Body of pancreas (tissue), 4 donors: ENCODE measurements around the gene PHTF1. TPM values are rescaled to one million over a fixed set of nuclear protein-coding genes. Genes with fewer than 3 reads are reported as not detected.

ENCODE experiments used
- ATAC-seq: fragments of 150-250 bp; one replicate; pipeline ENCODE4 v1.9.1; 2016
- DNase-seq, 4 donors: peaks; one replicate each; pipeline ENCODE4 v3.0.0-alpha.2; 2019
- H3K27ac ChIP-seq, 4 donors: fragments of 200-600 bp; sonication (generic); 1 replicate in 3 of 4; 2 replicates in 1 of 4; pipeline versions ENCODE4 v1.5.1 to v1.6.1; 2016 to 2019; ENCODE audit warnings: mild to moderate bottlenecking in 1 of 4, mixed read lengths in 1 of 4, moderate library complexity in 1 of 4
- H3K27me3 ChIP-seq, 2 donors: fragments of 200-600 bp; sonication (generic); one replicate each; pipeline ENCODE4 v1.6.0; 2016; ENCODE audit warnings: mild to moderate bottlenecking in 1 of 2
- H3K36me3 ChIP-seq, 2 donors: fragments of 200-600 bp; sonication (generic); replicated peaks in 1 of 2; 2 replicates each; pipeline ENCODE4 v1.5.1; 2016; ENCODE audit warnings: low read depth in 2 of 2; ENCODE audit not compliant: insufficient read depth in 1 of 2
- H3K4me1 ChIP-seq: fragments of 200-600 bp; sonication (generic); one replicate; pipeline ENCODE4 v1.6.0; 2016
- H3K4me3 ChIP-seq, 2 donors: fragments of 200-600 bp; sonication (generic); 1 replicate in 1 of 2; 2 replicates in 1 of 2; pipeline ENCODE4 v1.5.1; 2016 to 2019
- H3K9me3 ChIP-seq, 3 donors: fragments of 200-600 bp; sonication (generic); 1 replicate in 2 of 3; 2 replicates in 1 of 3; pipeline ENCODE4 v1.5.1; 2016
- CTCF ChIP-seq, 7 experiments: fragments of 450-650 bp in 4 of 7; fragments of 200-600 bp in 3 of 7; sonication (generic) in 3 of 7; IDR thresholded peaks; one replicate each; pipeline ENCODE4 v1.5.1; 2016 to 2019; ENCODE audit warnings: antibody characterized with exemption in 7 of 7
- POLR2A ChIP-seq, 3 donors: fragments of 450-650 bp; IDR thresholded peaks; one replicate each; pipeline ENCODE4 v1.6.1; 2016; ENCODE audit warnings: antibody characterized with exemption in 3 of 3, mild to moderate bottlenecking in 2 of 3
- WGBS, 2 donors: methylation state at CpG; one replicate each; pipeline ENCODE4 v1.1.5; 2017; 5-methylcytosine and 5-hydroxymethylcytosine counted together
- intact Hi-C: fragments of 100-400 bp; cut with DNase I; formaldehyde crosslinking; loops from one replicate; pipeline ENCODE4 v1.15.1; 2023
- total RNA-seq, 2 donors: library from RNA; depleted of rRNA; stranded (reverse); fragments of >200 nt; gene quantifications; one replicate each; pipeline ENCODE4 v1.1.0, GENCODE V29; 2016

The PHTF1 gene
- total RNA-seq, 2 donors from 2014 or later: 9.3 to 29.7 TPM

DNA sequence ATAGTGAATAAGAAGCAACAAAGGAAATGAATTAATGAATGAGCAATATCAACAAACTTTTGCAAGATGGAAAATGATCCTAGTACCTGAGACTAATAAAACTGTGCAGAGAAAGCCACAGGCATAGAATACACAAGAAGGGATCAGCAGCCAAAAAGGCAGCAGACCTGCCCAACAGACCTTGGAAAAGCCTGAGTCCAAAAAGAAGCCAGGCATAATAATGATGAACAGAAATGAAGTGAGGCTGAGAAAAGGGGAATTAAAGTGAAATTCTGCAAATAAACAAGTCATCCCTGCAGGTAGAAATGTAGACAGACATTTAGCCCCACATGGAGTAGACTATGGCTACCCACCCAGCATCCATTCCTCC, 10.3 kb upstream of the PHTF1 start:
- intact Hi-C loops: no loop called here
- Histone ChIP-seq H3K4me3 (no peak overlapping the region), H3K4me1 (peaks cover 6% of the 10 kb centered on the region), H3K36me3 (peaks cover 0 to 8% of the 10 kb centered on the region in 2 donors), H3K27me3 (no peaks in the 10 kb centered on the region), H3K9me3 (no peaks in the 10 kb centered on the region), H3K27ac (no peak overlapping the region)
- no peak for TF ChIP-seq POLR2A (IDR thresholded peaks at IDR 0.05)
- no peak for TF ChIP-seq CTCF (IDR thresholded peaks at IDR 0.05)
- no peak for DNase-seq
- no peak for ATAC-seq

- Histone ChIP-seq H3K4me1 (peaks cover 6% of the 10 kb centered on the region), H3K36me3 (peaks cover 0 to 8% of the 10 kb centered on the region in 2 donors), H3K4me3 (no peak overlapping the region), H3K27ac (no peak overlapping the region), H3K27me3 (no peaks in the 10 kb centered on the region), H3K9me3 (no peaks in the 10 kb centered on the region)
- ATAC-seq (no peak), DNase-seq (no peak)
- 35 to 96% methylated on average over 1 of the region's 1 CpG for WGBS, 2 donors
- TF ChIP-seq CTCF (IDR thresholded peaks at IDR 0.05) (no peak), POLR2A (IDR thresholded peaks at IDR 0.05) (no peak)
- intact Hi-C loops: no loop called here
These were observed 9.8 kb upstream of the PHTF1 start for GRCh38 chr1:113768916-113769600.

DNA sequence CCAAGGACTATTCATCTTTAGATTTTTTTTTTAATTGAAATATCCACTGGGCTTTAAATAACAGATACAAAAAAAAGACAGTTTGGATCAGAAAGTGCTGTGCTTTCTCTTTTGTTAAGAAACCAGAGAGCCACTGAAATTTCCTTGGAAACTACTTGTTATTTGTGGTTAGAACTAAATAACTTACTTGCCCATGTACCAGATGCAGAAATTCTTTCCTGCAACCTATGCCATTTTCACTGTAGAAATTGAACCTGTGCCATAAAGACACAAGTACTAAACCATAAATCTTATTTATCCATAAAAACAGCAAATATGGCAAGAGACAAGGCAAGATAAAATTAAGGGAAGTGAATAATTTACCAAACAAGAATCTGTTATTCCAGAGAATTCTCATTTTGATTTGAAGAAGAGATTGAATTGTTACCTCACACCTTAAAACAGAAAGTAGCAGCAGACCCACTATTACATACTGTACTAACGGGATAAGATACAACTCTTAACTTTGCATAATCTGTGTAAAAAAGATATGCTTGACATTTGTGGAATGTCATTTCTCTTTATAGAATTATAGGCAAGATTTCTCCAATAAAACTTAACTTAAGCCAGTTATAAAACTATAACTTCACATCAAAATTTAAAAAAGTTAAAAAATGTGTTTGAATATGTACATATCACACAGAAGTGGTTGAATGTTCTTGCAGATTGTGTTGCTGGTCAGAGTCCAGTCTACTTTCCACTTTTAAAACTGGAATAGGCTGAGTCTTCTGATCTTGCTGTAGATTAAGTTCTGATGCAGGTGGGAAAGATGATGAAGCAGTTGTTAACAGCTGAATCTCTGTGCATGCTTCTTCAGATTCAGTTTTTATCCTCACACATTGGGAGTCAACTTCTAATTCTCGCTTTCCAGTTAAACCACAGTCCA, 6.3 kb upstream of the PHTF1 start:
- Histone ChIP-seq H3K4me3 (no peak overlapping the region), H3K9me3 (no peaks in the 10 kb centered on the region), H3K27ac (no peak overlapping the region), H3K4me1 (peaks cover 6% of the 10 kb centered on the region), H3K27me3 (no peaks in the 10 kb centered on the region), H3K36me3 (peaks cover 0 to 8% of the 10 kb centered on the region in 2 donors)
- WGBS, 2 donors: 81 to 88% methylated on average over 2 of the region's 2 CpGs
- no peak for TF ChIP-seq CTCF (IDR thresholded peaks at IDR 0.05)
- no peak for TF ChIP-seq POLR2A (IDR thresholded peaks at IDR 0.05)
- no peak for DNase-seq
- ATAC-seq: no peak
- intact Hi-C loops: no loop called here

DNA sequence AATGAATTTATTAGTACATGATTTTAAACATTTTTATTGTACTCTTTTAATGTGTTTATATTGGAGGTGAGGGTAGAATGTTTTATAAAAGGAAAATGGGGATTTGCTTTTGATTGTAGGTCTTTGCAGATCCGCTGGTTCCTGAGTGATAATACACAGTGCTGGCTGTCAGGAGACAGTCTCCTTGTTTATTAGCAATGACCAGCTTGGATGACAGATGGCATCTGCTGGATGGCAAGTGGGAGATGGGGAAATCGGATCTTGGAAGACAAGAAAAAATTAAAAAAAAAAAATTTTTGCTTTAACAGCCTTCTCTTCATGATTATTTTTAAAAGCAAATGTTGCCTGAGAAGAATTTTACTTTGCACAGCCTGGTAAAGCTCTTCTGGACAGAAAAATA, 4.4 kb upstream of the PHTF1 start:
- ATAC-seq (no peak), DNase-seq (no peak)
- Histone ChIP-seq H3K4me1 (peaks cover 8% of the 10 kb centered on the region), H3K27me3 (no peaks in the 10 kb centered on the region), H3K36me3 (peaks cover 0 to 8% of the 10 kb centered on the region in 2 donors), H3K4me3 (no peak overlapping the region), H3K9me3 (no peaks in the 10 kb centered on the region), H3K27ac (no peak overlapping the region)
- intact Hi-C loops: no loop called here
- TF ChIP-seq POLR2A (IDR thresholded peaks at IDR 0.05) (no peak), CTCF (IDR thresholded peaks at IDR 0.05) (no peak)
- 94 to 100% methylated on average over 2 of the region's 2 CpGs for WGBS, 2 donors
